Measurements from ENCODE around the gene HERC3. TPM values are rescaled to one million over a fixed set of nuclear protein-coding genes. Genes with fewer than 3 reads are reported as not detected.

HERC3 gene
- total RNA-seq, 1 experiment from 2014 or later: 16.9 TPM

GRCh38 chr4:88570001-88570400 lies 22.3 kb upstream of the HERC3 start:
- Histone ChIP-seq H3K4me2 (no peak overlapping the region), H4K20me1 (ENCODE audit: insufficient read depth) (no peaks in the 10 kb centered on the region), H3K36me3 (ENCODE audit: low read depth) (no peaks in the 10 kb centered on the region), H3K9me2 (ENCODE audit: insufficient read depth) (no peaks in the 10 kb centered on the region), H3K9me3 (ENCODE audit: insufficient read depth, low read depth) (no peaks in the 10 kb centered on the region), H3K79me2 (ENCODE audit: low read depth) (no peaks in the 10 kb centered on the region), H2AFZ (no peak overlapping the region), H3K4me3 (no peak overlapping the region), H3F3A (ENCODE audit: insufficient read depth, low read depth) (no peaks in the 10 kb centered on the region), H3K27ac (no peak overlapping the region), H3K4me1 (replicated peaks; ENCODE audit: insufficient read depth) (no peaks in the 10 kb centered on the region), H3K27me3 (ENCODE audit: insufficient read depth, low read depth) (no peaks in the 10 kb centered on the region)
- intact Hi-C loops (cut with micrococcal nuclease; ENCODE audit: unreplicated experiment): no loop called here
- ChIA-PET CTCF (no interaction called here), POLR2A (ENCODE audit: unreplicated experiment) (no interaction called here)
- DNase-seq: no peak
- no TSS peak for BruUV-seq (replicated peaks)
- TF ChIP-seq CTCF (conservative IDR thresholded peaks at IDR 0.05) (no peak), EZH2 (IDR thresholded peaks at IDR 0.05; ENCODE audit: low read depth) (no peak)

GRCh38 chr4:88573276-88573980 lies 18.9 kb upstream of the HERC3 start:
- Histone ChIP-seq H3K4me1 (replicated peaks; ENCODE audit: insufficient read depth) (no peaks in the 10 kb centered on the region), H3K9me3 (ENCODE audit: insufficient read depth, low read depth) (no peaks in the 10 kb centered on the region), H3F3A (ENCODE audit: insufficient read depth, low read depth) (no peaks in the 10 kb centered on the region), H3K4me3 (no peak overlapping the region), H3K27ac (no peak overlapping the region), H3K79me2 (ENCODE audit: low read depth) (no peaks in the 10 kb centered on the region), H3K36me3 (ENCODE audit: low read depth) (no peaks in the 10 kb centered on the region), H4K20me1 (ENCODE audit: insufficient read depth) (no peaks in the 10 kb centered on the region), H2AFZ (no peak overlapping the region), H3K9me2 (ENCODE audit: insufficient read depth) (no peaks in the 10 kb centered on the region), H3K4me2 (no peak overlapping the region), H3K27me3 (ENCODE audit: insufficient read depth, low read depth) (no peaks in the 10 kb centered on the region)
- DNase-seq: no peak
- TF ChIP-seq CTCF (conservative IDR thresholded peaks at IDR 0.05) (no peak), EZH2 (IDR thresholded peaks at IDR 0.05; ENCODE audit: low read depth) (no peak)
- no TSS peak for BruUV-seq (replicated peaks)
- intact Hi-C loops (cut with micrococcal nuclease; ENCODE audit: unreplicated experiment): no loop called here
- ChIA-PET CTCF (no interaction called here), POLR2A (ENCODE audit: unreplicated experiment) (no interaction called here)

DNA sequence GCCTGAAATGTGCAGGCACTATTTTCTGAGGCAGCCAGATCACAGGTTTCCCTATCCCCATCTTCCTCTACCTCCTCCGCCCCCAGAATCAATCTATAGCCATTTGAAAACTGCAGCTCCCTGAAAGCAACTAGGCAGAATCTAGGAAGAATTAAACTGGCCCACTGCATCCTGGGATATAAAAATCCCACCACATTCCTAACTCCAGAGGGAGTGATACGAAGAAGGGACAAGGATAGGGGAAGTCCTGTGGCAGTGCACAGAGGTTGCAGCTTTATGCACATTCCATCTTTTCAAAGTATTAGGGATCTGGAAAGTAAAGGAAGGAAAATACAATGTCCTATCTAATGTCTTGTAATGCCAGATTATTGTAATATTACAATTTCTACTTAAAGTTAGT lies 18.3 kb upstream of the HERC3 start:
- no peaks in the 10 kb centered on the region for H3K36me3 ChIP-seq (ENCODE audit: low read depth)
- no peak for DNase-seq
- intact Hi-C loops (cut with micrococcal nuclease; ENCODE audit: unreplicated experiment): no loop called here
- CTCF ChIA-PET: no interaction called here
- no peak overlapping the region for H2AFZ ChIP-seq
- no peaks in the 10 kb centered on the region for H3K79me2 ChIP-seq (ENCODE audit: low read depth)
- H3K9me2 ChIP-seq (ENCODE audit: insufficient read depth): no peaks in the 10 kb centered on the region
- no peak for TF ChIP-seq EZH2 (IDR thresholded peaks at IDR 0.05; ENCODE audit: low read depth)
- TF ChIP-seq CTCF (conservative IDR thresholded peaks at IDR 0.05): no peak
- H3K4me2 ChIP-seq: no peak overlapping the region
- POLR2A ChIA-PET (ENCODE audit: unreplicated experiment): no interaction called here
- H3K4me3 ChIP-seq: no peak overlapping the region
- no peaks in the 10 kb centered on the region for H3K27me3 ChIP-seq (ENCODE audit: insufficient read depth, low read depth)
- H3K27ac ChIP-seq: no peak overlapping the region
- no peaks in the 10 kb centered on the region for H3F3A ChIP-seq (ENCODE audit: insufficient read depth, low read depth)
- H3K4me1 ChIP-seq (replicated peaks; ENCODE audit: insufficient read depth): no peaks in the 10 kb centered on the region
- no peaks in the 10 kb centered on the region for H3K9me3 ChIP-seq (ENCODE audit: insufficient read depth, low read depth)
- BruUV-seq (replicated peaks): no TSS peak
- no peaks in the 10 kb centered on the region for H4K20me1 ChIP-seq (ENCODE audit: insufficient read depth)
